OCI-LY1 (cell line): ENCODE data around the gene SLC43A3.

Experiments used
- H2AFZ ChIP-seq: fragments of 200-600 bp; sonication (generic), shearing (Covaris generic); 2 replicates; pipeline ENCODE4 v1.6.0; 2014; ENCODE audit warnings: antibody characterized with exemption, mild to moderate bottlenecking, low read length
- H3F3A ChIP-seq: fragments of 200-600 bp; sonication (generic), shearing (Covaris generic); 2 replicates; pipeline ENCODE4 v1.6.0; 2014; ENCODE audit warnings: mild to moderate bottlenecking, antibody characterized with exemption, low read length, moderate library complexity; ENCODE audit not compliant: insufficient read depth
- H3K27ac ChIP-seq: fragments of 200-600 bp; sonication (generic); 2 replicates; pipeline ENCODE4 v1.5.1; 2014; ENCODE audit warnings: low read length, mixed run types, mild to moderate bottlenecking, low read depth; ENCODE audit not compliant: poor library complexity, severe bottlenecking
- H3K27me3 ChIP-seq: fragments of 200-600 bp; sonication (generic); 2 replicates; pipeline ENCODE4 v1.6.0; 2014; ENCODE audit warnings: antibody characterized with exemption, mild to moderate bottlenecking, low read length, moderate library complexity; ENCODE audit not compliant: insufficient read depth
- H3K36me3 ChIP-seq: fragments of 200-600 bp; sonication (generic); 2 replicates; pipeline ENCODE4 v1.6.1; 2014; ENCODE audit warnings: mild to moderate bottlenecking, antibody characterized with exemption, low read length, moderate library complexity, mixed read lengths; ENCODE audit not compliant: insufficient read depth
- H3K4me1 ChIP-seq: fragments of 200-600 bp; sonication (generic); 2 replicates; pipeline ENCODE4 v1.5.1; 2014; ENCODE audit warnings: mild to moderate bottlenecking, low read length, moderate library complexity; ENCODE audit not compliant: insufficient read depth, severe bottlenecking
- H3K4me2 ChIP-seq: fragments of 200-600 bp; sonication (generic), shearing (Covaris generic); 2 replicates; pipeline ENCODE4 v1.6.1; 2014; ENCODE audit warnings: low read length
- H3K4me3 ChIP-seq: fragments of 200-600 bp; sonication (generic); 2 replicates; pipeline ENCODE4 v1.5.1; 2014; ENCODE audit warnings: low read length, low read depth, mild to moderate bottlenecking, mixed read lengths; ENCODE audit not compliant: poor library complexity, severe bottlenecking
- H3K79me2 ChIP-seq: fragments of 200-600 bp; shearing (Covaris generic); 2 replicates; pipeline ENCODE4 v1.6.1; 2016; ENCODE audit warnings: mixed run types, low read length, mixed read lengths; ENCODE audit not compliant: insufficient read depth
- H3K9ac ChIP-seq: fragments of 200-600 bp; sonication (generic), shearing (Covaris generic); 2 replicates; pipeline ENCODE4 v1.6.1; 2014; ENCODE audit warnings: mild to moderate bottlenecking, low read length, mixed read lengths
- H3K9me2 ChIP-seq: fragments of 200-600 bp; sonication (generic), shearing (Covaris generic); 2 replicates; pipeline ENCODE4 v1.6.1; 2014; ENCODE audit warnings: low read depth, mild to moderate bottlenecking, low read length, mixed read lengths
- H3K9me3 ChIP-seq: fragments of 200-600 bp; shearing (Covaris generic); 2 replicates; pipeline ENCODE4 v1.6.1; 2014; ENCODE audit warnings: low read length, mixed read lengths
- H4K20me1 ChIP-seq: fragments of 200-600 bp; sonication (generic), shearing (Covaris generic); 2 replicates; pipeline ENCODE4 v1.6.0; 2016; ENCODE audit warnings: mild to moderate bottlenecking, low read length; ENCODE audit not compliant: insufficient read depth
- CTCF ChIP-seq: fragments of 200-600 bp; sonication (generic), shearing (Covaris generic); IDR thresholded peaks from 2 replicates; pipeline ENCODE4 v1.5.1; 2017; ENCODE audit warnings: mild to moderate bottlenecking, antibody characterized with exemption, low read length, moderate library complexity, mixed read lengths
- EZH2 ChIP-seq: fragments of 200-600 bp; sonication (generic), shearing (Covaris generic); IDR thresholded peaks from 2 replicates; pipeline ENCODE4 v1.8.0; 2017; ENCODE audit warnings: borderline replicate concordance, mixed run types, mild to moderate bottlenecking, antibody characterized with exemption, low read length, moderate library complexity, mixed read lengths

The SLC43A3 gene

GRCh38 chr11:57387289-57388030 lies 39.5 kb downstream of the SLC43A3 start:
- Histone ChIP-seq H3K36me3 (no peaks in the 10 kb centered on the region), H3K9me2 (no peaks in the 10 kb centered on the region), H3K9ac (no peak overlapping the region), H3F3A (no peaks in the 10 kb centered on the region), H2AFZ (no peak overlapping the region), H3K4me3 (no peak overlapping the region), H3K4me2 (no peak overlapping the region), H3K27ac (no peak overlapping the region), H3K79me2 (no peaks in the 10 kb centered on the region), H3K4me1 (no peaks in the 10 kb centered on the region), H3K27me3 (0 out of 2 replicates have a peak, but pooled peaks cover 8% of the 10 kb centered on the region), H4K20me1 (no peaks in the 10 kb centered on the region), H3K9me3 (no peaks in the 10 kb centered on the region)
- TF ChIP-seq CTCF (no peak), EZH2 (no peak)

GRCh38 chr11:57386178-57386940 lies 40.6 kb downstream of the SLC43A3 start:
- Histone ChIP-seq H3K4me1 (no peaks in the 10 kb centered on the region), H3K4me2 (no peak overlapping the region), H4K20me1 (no peaks in the 10 kb centered on the region), H3K9me2 (no peaks in the 10 kb centered on the region), H2AFZ (no peak overlapping the region), H3F3A (no peaks in the 10 kb centered on the region), H3K27ac (no peak overlapping the region), H3K9ac (no peak overlapping the region), H3K9me3 (no peaks in the 10 kb centered on the region), H3K79me2 (no peaks in the 10 kb centered on the region), H3K27me3 (0 out of 2 replicates have a peak, but pooled peaks cover 8% of the 10 kb centered on the region), H3K4me3 (no peak overlapping the region), H3K36me3 (no peaks in the 10 kb centered on the region)
- TF ChIP-seq CTCF, result no peak
- TF ChIP-seq EZH2, result no peak

DNA sequence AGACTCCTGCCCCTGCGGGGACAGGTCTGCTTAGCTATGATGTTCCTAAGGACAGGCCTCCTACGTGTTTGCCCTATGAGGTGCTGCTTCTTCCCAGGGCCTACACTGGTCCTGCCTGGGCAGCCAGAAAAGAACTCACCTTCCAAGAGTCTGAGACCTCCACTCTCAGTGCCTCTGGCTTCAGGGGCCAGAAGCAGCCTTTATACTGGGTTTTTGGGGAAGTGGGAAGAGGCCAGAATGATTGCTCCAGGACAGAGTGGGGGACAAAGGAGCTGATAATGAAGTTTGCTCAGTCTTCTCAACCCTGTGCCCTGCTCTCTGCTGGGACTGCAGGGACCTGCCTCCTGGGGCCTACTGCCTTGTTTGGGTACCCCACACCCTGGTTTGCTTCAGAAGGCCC lies 45.9 kb downstream of the SLC43A3 start, which contains the start of gene PRG3:
Gene PRG3 (minus strand): TSS at position 176 of the 400 bp plus-strand sequence. CDS start 442 bp downstream, outside the sequence.
- no peak within 1 kb of the TSS for H3K9ac ChIP-seq
- no peak within 1 kb of the TSS for H2AFZ ChIP-seq
- H3K79me2 ChIP-seq, result no peaks in the 10 kb centered on the region
- H3K4me3 ChIP-seq, result no peak within 1 kb of the TSS
- H3K4me1 ChIP-seq, result no peaks in the 10 kb centered on the region
- no peaks in the 10 kb centered on the region for H3K9me2 ChIP-seq
- TF ChIP-seq EZH2 (no peak), CTCF (no peak)
- peaks cover 4% of the 10 kb centered on the region; the same call in 1 of the 2 replicates for H3K27me3 ChIP-seq
- H3K27ac ChIP-seq, result no peak within 1 kb of the TSS
- H3F3A ChIP-seq, result no peaks in the 10 kb centered on the region
- no peaks in the 10 kb centered on the region for H4K20me1 ChIP-seq
- H3K36me3 ChIP-seq, result no peaks in the 10 kb centered on the region
- no peak within 1 kb of the TSS for H3K4me2 ChIP-seq
- no peaks in the 10 kb centered on the region for H3K9me3 ChIP-seq
